Measurements from ENCODE around the gene SIAE.
"Not testable (repeated sequence)": the region's sequence is repeated elsewhere in the genome, so short reads cannot be mapped to it uniquely, and the experiment has no call there.

The SIAE gene

GRCh38 chr11:124622531-124623451 lies 50.7 kb downstream of the SIAE start, which contains the start of gene TBRG1:
Gene TBRG1, plus strand, starts transcription at chr11:124622864. Its CDS starts 220 bp downstream, at chr11:124623084.
- peak; percentile 9 for DNase-seq

DNA sequence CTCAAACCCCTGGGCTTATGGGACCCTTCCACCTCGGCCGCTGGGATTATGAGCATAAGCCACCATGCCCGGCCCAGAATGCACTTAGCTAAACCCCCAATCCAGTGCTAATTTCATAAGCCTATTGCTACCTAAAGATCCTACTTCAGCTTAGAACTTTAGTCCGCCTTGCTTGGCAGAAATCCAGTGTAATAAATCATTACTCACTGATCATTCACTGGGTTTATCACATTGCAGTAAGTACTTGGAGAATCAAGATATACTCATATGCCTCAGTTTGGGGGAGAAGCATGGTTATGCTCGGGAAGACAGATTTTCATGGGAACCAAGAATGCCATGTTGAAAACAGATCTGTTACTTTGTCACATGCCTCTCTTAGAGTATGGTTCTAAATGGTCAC lies 54.7 kb downstream of the SIAE start:
- DNase-seq: no peak

- DNase-seq: no peak
Measured at GRCh38 chr11:124612567-124613246, 60.8 kb downstream of the SIAE start.

GRCh38 chr11:124612045-124612444 lies 61.5 kb downstream of the SIAE start:
- no peak for DNase-seq

DNA sequence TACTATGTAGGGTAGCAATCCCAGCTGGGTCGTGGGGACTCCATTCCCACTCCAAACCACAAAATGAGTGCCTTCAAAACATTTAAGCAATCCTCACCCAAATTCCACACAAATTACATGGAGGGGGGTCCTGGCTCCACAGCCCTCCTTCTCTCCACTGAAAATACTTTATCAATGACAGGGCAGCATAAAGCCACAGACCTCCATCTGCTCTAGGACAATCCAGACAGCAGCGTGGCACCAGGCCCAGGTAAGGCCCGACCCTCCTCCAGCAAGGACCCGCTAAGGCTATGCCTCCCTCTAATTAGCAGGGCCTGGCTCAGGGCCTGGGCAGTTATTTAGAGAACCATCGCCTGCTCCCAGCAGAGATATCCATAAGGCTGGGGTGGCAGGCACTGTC lies 62.5 kb downstream of the SIAE start, which contains the start of gene PANX3:
PANX3 (plus strand) TSS at position 365 of the 400 bp plus-strand sequence. CDS start 129 bp downstream, outside the sequence.
- no peak for DNase-seq

- no peak for DNase-seq
Measured at GRCh38 chr11:124610295-124610694, 63.2 kb downstream of the SIAE start.

GRCh38 chr11:124608147-124608546 lies 65.4 kb downstream of the SIAE start:
- no peak for DNase-seq

DNA sequence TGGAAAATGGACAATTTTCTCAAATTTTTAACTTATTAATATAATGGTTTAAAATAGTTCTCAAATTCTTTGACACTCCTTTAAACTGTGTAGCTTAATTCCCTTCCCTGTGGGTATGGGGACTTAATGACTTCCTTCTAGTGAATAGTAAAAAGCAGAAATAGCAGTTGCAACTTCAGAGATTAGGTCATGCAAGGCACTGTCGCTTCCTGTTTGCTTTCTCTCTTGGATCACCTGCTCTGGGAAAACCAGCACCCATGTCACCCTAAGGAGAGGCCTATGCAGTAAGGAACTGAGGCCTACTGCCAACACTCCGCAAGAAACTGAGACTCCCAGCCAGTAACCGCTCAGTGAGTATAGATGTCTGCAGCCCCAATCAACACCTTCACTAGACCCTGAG lies 67.8 kb downstream of the SIAE start:
- DNase-seq: no peak

DNA sequence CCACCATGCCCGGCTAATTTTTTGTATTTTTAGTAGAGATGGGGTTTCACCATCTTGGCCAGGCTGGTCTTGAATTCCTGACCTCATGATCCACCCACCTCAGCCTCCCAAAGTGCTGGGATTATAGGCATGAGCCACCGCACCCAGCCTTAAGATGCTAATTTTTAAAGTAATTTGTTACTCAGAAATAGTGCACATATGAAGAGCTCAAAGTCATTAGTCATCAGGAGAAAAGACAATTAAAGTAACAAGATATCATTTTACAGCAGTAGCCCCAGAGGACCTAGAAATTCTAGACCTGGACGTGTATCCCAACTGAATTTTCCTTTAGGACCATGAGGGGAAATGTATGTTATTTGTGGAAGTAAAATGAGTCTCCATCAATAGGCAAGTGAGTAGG lies 70.8 kb downstream of the SIAE start:
- not testable (repeated sequence) for DNase-seq

DNA sequence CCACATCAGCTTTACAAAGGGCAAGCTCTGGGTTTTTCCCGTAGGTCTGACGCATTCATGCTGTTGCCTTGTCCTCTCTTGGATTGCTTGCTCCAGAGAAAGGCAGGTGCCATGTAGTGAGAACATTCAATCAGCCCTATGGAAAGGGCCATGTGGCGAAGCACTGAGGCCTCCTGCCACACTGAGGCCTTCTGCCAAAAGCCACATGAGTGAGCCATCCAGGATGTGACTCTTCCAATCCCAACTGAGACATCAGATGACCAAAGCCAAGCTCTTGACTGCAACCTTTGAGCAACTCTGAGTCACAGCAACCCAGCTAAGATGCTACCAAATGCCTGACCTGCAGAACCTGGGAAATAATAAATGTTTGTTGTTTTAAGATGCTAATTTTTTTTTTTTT lies 71.3 kb downstream of the SIAE start:
- DNase-seq: no peak

DNA sequence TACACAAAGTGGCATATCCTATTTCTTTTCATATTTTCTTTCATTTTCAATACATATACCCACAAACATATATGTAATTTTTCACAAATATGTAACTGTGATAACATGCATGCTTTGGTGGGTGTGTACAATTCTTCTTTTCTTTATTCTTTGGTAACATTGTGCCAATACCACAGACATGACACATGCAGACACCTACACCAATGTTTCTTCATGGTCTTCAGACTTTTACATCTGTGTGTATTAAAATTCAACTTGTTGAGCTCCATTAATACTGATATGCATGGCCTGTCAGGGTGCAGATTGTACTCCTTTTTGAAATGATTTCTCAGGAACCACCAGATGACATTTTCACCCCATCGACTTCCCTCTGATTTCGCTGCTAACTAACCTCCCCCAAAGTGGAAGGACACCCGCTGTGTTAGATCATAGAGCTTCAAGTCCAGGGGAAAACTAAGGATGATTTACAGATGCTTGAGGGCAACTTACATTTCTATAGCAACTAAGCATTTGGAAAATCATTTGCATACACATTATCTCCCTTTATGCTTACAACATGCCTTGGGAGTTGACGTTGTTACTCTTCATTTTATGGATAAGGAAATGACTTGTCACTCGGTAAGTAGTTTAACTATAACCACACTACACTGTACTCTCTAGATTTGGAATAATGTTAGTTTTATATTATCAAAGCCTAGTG lies 72.8 kb downstream of the SIAE start:
- DNase-seq: no peak

DNA sequence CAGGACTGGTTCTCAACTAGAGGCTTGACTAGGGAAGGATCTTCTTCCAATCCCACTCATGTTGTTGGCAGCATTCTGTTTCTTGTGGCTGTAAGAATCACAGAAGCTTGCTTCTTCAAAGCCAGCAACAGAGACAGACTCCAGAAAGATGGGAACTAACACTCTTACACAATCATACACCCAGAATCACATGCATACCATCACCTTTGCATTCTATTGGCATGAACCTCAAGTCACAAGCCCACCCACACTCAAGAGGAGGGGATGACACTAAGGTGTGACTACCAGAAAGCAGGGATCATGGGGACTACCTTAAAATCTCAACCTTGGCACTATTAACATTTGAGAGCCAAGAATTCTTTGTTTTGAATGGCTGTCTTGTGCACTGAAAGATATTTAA lies 75.9 kb downstream of the SIAE start:
- DNase-seq: no peak

GRCh38 chr11:124595302-124595701 lies 78.2 kb downstream of the SIAE start:
- no peak for DNase-seq

DNA sequence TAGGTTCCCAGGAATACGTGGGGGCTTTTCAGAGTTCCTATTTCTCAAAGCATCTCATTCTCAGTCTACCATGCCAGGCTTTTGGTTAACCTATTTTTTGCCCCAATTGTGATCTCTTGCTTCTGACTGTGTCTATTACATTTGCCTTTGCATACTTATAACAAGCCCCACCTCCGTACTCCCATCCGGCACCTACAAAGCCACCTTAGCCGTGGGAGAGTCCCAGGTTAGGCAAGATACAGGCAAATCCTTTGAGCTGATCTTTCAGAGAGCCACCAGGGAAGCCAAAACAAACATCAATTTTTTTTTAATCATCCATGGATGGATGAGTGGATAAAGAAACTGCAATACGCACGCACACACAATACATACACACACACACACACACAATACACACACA lies 80.9 kb downstream of the SIAE start:
- DNase-seq: no peak

- no peak for DNase-seq
Measured at GRCh38 chr11:124591430-124591829, 82.1 kb downstream of the SIAE start.

DNA sequence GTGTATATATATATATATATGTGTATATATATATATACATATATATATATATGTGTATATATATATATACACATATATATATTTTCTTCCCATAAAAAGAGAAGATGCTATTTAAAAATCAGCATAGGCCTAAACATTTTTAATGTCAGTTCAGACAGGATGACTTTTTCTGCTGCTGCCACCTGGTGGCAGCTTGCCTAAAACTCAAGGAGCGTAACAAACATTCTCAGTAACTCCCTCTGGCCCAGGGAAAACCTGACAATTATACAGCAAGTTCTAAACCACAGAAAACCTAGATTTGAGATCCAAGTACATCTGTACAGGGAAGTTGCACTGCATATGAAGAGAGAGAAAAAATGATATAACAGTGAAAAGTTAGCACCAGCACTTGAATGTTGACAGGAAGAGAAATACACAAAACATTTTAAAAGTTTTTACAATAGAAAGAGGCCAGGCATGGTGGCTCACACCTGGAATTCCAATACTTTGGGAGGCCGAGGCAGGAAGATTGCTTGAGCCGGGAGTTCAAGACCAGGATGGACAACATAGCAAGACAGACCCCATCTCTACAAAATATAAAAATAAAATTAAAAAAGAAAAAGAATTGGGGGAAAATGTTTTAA lies 87.2 kb downstream of the SIAE start:
- no peak for DNase-seq

DNA sequence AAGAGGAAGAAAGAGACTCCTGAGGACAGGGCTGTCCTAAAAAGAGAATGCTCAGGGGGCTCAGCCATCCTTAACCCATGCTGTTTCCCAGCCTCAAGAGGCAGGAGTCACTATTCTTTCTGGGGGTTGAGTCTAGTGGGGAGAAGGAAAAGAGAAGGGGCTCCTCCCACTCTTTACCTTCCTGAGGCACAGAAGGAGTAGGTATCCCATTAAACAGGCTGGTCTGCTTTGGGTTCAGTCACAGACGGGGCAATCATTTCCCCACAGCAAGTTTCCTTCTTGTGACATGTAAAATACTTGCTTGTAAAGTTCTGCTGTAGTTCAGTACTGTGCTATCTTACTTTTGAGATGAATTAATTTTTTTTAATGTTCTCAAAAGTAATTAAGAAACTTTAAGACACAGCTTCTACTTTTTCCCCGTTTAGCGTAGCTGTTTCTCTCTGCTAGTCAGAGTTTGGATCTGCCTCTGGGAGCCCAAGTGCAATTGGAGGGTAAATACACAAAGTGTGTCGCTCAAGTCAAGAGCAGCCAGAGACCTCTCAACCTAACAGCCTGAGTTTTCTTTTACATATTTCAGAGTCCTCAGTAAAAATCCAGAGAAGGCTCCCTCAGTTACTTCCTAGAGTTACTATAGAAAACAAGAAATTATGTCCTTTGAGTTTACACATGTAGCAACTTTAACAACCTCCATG lies 88.7 kb downstream of the SIAE start:
- DNase-seq: no peak

DNA sequence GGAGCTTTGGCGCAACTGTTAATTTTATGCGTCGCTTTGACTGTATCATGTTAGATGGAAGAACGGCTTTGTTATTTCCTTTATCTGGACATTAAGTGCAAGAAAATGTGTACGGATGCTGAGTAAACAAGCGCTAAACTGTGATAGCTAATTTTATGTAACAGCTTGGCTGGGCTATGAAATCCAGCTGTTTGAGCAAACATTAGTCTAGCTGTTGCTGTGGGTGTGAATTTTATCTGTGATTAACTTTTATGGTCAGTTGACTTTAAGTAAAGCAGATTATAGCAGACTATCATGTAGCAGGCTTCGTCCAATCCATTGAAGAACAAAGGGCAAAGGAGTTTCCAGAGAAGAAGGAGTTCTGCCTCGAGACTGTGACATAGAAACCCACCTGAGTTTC lies 89.8 kb downstream of the SIAE start:
- DNase-seq: no peak

Measured in NCI-H2107 (cell line).